Measurements from ENCODE around the gene LAIR2.

- no peak for TF ChIP-seq EZH2phosphoT487 (conservative IDR thresholded peaks at IDR 0.05; ENCODE audit: low read length)
- TF ChIP-seq CTCF (IDR thresholded peaks at IDR 0.05; ENCODE audit: insufficient read depth, low read length, poor library complexity, severe bottlenecking): no peak
Observed at GRCh38 chr19:54518844-54519243, 16.2 kb downstream of the LAIR2 start.
